GM12874 (cell line): ENCODE results near the gene JMJD1C.

Experiments
- CTCF ChIP-seq: IDR thresholded peaks from 2 replicates; pipeline ENCODE4 v1.5.1; 2011; ENCODE audit warnings: low read depth, mild to moderate bottlenecking, control low read depth, low read length, moderate library complexity; ENCODE audit not compliant: insufficient read depth

The JMJD1C gene

GRCh38 chr10:63229161-63229560 is 236.6 kb downstream of the JMJD1C start:
- TF ChIP-seq CTCF, result no peak

GRCh38 chr10:63228237-63228636 is 237.5 kb downstream of the JMJD1C start:
- no peak for TF ChIP-seq CTCF

GRCh38 chr10:63227207-63227895 is 238.4 kb downstream of the JMJD1C start:
- no peak for TF ChIP-seq CTCF

- TF ChIP-seq CTCF, result no peak
Observed at GRCh38 chr10:63224241-63224640, 241.5 kb downstream of the JMJD1C start.

- TF ChIP-seq CTCF, result no peak
Observed at GRCh38 chr10:63221950-63222349, 243.8 kb downstream of the JMJD1C start.

GRCh38 chr10:63219749-63220148 is 246.0 kb downstream of the JMJD1C start:
- TF ChIP-seq CTCF, result no peak

GRCh38 chr10:63217120-63217605 is 248.6 kb downstream of the JMJD1C start:
- peak; percentile 40; the same call in 1 of the 2 replicates for TF ChIP-seq CTCF
